Left kidney (tissue), 2 donors: ENCODE results near the gene ANO4. TPM values are rescaled to one million over a fixed set of nuclear protein-coding genes. Genes with fewer than 3 reads are reported as not detected.
"Not testable (repeated sequence)": the region's sequence is repeated elsewhere in the genome, so short reads cannot be mapped to it uniquely, and the experiment has no call there.

ENCODE experiments used
- DNase-seq: peaks from one replicate; pipeline ENCODE4 v3.0.0-alpha.2; 2013
- polyA plus RNA-seq: library from polyadenylated mRNA; unstranded; fragments of 120-200 nt; gene quantifications from one replicate; pipeline ENCODE4 v1.2.1, GENCODE V29; 2013; ENCODE audit not compliant: insufficient read length

The ANO4 gene
- polyA plus RNA-seq, 1 donor = 2.1 TPM

DNA sequence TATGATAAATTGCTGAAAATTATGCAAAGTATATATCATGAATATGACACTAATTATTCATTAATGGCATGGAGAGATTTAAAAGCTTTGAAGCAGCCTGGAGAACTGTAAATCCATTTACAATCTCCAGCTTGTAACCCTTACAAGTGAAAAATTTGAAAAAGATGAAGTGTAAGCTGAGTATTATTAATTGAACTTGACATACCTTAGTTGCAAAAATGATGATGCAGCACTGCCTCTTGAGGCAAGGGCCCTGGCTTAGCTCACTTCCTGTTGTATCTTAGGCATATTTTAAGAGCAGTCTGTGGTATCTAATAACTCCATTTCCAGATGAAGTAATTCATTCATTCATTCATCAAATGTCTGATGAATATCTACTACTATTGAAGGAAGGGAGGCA lies 158.6 kb downstream of the ANO4 start:
- no peak for DNase-seq

DNA sequence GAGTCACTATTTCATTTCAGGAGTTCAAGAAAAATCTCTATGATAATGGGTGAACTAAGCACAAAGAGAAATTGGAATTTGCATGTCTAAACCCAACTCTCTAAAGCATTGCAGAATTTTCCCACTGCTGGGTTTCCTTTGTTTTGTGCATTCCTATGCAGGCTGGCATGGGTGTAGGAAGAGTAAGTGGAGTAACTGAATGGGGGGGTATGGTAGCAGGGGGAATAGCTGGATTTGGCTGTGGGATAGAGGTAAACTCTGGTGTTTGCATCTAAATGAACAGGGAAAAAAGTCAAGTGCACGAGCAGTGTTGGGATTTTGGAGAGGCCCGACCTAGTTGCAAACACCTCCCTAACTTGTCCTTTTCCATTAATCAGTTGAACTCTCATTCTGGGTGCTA lies 159.1 kb downstream of the ANO4 start:
- no peak for DNase-seq

GRCh38 chr12:100954118-100954517 lies 159.5 kb downstream of the ANO4 start:
- no peak for DNase-seq

- DNase-seq = no peak
Observed at GRCh38 chr12:100955139-100955538, 160.6 kb downstream of the ANO4 start.

DNA sequence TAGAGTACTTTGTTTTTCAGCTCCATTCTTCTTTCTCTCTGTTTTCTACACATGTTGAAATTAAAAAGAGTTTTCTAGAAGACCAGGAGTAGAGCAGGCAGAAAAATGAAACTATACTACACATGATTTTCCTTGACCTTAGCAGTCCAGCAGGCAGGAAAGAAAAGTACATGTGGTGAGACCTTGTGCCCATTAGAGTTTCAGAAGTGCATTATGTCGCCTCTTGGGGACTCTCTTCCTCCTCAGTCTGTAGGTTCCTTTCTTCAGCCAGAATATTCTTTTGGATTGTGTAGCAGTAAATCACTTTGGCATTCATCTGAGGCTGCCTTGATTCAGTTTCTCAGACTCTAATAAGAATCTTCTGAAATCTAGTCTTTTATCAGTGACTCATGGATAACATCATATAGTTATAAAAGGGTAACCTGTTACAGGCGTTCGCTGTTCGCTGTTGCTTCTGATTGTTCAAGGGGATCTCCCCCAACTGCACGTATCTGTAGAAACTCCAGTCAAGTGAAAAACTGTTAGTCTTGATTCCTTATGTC lies 161.8 kb downstream of the ANO4 start:
- DNase-seq = no peak

DNA sequence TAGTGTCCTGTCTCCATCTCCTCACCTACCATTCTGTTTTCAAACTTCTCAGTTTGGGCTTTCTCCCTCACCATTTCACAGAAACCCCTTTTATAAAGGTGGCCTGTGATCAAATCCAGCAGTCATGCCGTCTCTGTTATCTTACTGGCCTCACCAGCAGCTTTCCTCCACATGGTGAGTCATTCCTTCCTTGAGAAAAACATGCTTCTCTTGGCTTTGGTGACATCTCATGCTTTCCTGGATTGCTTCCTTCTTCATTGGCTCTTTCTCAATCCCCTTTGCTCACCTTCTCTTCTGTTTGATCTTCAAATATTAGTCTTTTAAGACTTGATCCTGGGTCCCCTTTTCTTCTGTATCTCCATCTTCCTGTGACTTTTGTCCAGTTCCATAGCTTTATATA lies 164.9 kb downstream of the ANO4 start:
- DNase-seq = no peak

DNA sequence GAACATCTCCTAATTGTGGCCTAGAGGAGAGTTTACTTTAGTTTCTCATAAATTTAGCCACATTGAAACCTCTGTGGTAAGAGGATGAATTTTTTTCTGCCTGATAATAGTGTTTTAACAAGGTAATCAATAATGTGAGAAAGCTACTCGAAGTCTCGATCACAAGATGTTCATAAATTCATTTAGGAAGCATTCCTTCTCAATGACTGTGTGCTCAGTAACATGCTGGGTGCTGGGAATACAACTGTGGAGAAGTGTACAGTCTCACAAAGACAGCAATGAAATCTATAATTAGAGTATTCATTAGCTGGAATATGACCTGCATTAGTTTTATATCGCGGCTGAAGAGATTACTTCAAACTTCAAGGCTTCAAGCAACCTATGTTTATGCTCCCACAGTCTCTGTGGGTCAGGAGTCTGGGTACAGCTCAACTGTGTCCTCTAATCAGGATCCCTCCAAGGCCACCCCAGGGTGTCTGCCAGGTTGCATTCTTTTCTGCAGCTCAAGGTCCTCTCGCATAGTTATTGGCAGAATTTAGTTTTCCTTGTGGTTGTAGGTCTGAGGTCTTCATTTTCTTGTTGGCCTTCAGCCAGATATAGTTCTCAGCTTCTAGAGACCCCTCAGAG lies 167.6 kb downstream of the ANO4 start:
- DNase-seq = no peak

- no peak for DNase-seq
Observed at GRCh38 chr12:100963381-100963780, 168.8 kb downstream of the ANO4 start.

GRCh38 chr12:100964028-100964427 lies 169.5 kb downstream of the ANO4 start:
- DNase-seq = no peak

DNA sequence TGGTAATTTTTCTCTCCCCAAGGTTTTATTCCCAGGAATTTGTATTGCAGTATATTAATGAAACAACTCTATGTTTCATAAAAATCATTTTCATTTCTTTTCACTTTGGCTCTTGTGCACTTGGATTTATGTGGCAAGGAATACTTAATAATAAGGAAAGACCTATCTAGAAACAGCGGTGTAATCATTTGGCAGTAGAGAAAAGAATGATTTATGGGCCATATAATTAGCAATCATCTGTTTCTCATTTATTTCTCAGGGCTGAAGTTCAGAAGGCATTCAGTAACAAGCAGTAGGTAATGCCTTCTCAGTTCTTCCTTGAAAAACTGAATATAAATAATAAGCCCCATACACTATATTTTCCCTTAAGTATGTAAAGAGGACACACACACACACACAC lies 172.6 kb downstream of the ANO4 start:
- DNase-seq = no peak

- no peak for DNase-seq
Observed at GRCh38 chr12:100970894-100971293, 176.3 kb downstream of the ANO4 start.

DNA sequence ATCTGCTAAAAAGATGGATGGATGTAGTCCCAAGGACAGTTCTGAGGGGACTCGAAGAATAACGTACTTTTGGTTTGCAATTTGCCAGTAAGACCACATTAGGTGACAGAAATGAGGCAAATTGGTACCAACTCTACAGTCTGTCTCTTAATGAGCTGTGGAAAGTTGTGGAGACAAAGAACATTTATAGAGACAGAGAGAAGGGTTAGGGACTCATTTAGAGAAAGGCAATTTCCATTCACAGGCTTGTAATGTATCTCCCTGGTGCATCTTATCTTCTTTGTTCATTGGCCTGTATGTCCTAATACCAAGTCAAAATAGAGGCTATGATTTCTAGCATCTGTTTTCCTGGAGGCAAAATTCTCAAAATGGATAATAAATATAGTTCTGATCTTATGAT lies 177.5 kb downstream of the ANO4 start:
- no peak for DNase-seq

- no peak for DNase-seq
Observed at GRCh38 chr12:100974341-100974740, 179.8 kb downstream of the ANO4 start.

DNA sequence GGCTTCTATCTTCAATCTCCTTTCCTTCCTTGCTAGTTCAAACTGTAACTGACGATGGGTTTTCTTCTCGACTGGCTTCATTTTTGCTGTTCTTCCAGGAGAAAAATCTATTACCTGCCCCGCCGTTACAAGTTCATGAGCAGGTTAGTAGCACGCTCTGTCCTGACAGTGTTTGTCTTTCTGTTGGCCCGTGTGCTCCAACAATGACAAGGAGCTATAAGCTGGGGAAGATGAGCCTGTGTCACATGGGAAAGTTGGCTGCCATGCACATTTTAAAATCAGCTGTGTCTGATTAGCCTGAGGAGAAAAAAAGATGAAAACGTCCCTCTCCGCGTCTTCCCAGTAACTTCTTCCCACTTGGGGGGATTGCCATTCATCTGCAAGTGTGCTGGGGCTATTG lies 180.2 kb downstream of the ANO4 start:
- no peak for DNase-seq

GRCh38 chr12:100976735-100977134 lies 182.2 kb downstream of the ANO4 start:
- no peak for DNase-seq

DNA sequence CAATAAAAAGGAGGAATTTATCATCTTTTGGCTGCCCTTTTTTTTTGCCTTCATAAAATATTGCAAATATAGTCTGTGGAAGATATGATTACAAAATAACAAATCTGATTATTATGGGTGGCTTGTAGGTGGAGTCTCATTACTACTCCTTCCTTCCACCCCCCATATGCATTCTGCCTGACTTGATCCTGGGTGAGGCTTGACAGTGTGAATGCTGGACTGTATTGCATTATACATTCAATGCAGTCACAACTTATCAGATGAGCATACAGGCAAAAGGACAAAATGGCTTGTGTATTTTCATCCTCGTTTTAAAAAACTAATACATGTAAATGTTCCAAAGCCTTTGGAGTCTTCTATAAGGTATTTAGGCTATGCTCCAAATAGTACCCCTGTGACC lies 186.3 kb downstream of the ANO4 start:
- DNase-seq = no peak

- DNase-seq = no peak
Observed at GRCh38 chr12:100982511-100983183, 188.1 kb downstream of the ANO4 start.

GRCh38 chr12:100984796-100985195 lies 190.2 kb downstream of the ANO4 start:
- DNase-seq = no peak

DNA sequence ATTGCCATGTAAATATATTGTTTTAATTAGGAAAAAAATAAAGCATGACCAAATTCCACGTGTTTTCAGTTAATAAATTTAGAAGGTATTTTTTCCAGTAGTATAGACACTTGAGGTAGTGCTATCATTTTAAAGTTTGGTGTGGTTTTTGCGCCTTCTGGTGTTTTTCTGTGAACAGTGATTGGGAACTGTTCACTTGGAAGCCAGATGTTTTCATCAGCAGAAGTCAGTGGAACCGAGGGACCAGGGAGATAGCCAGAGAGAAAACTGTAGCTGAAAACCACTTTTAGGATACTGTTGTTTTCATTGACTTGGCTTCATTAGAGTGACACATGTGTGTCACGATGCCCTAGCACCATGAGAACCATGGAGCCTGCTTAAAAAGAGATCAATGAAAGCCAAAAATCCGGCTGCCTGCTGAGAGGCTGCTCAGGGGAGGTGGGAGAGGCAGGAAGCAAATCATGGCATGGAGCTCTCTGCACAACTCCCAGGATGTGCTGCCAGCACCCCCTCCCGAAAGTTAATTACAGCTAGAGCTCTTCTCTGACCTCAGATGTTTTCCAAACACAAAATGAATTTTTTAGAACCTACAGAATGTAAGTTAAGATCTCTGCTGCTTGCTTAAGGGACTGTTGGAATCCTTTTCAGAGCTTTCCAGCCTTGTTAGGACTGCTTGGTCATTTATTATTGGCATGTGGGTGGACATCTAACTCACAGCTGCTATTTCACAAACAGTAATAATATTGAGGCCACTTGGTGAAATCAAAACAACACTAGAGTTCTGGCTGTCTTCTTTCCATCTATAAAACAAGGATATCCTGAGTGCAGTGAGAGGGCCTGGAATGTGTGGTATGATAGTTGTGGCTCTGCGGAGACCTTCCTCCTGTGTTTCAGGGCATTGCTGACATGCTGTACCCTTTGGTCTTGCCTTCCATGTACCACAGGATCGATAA lies 192.3 kb downstream of the ANO4 start:
- no peak for DNase-seq

DNA sequence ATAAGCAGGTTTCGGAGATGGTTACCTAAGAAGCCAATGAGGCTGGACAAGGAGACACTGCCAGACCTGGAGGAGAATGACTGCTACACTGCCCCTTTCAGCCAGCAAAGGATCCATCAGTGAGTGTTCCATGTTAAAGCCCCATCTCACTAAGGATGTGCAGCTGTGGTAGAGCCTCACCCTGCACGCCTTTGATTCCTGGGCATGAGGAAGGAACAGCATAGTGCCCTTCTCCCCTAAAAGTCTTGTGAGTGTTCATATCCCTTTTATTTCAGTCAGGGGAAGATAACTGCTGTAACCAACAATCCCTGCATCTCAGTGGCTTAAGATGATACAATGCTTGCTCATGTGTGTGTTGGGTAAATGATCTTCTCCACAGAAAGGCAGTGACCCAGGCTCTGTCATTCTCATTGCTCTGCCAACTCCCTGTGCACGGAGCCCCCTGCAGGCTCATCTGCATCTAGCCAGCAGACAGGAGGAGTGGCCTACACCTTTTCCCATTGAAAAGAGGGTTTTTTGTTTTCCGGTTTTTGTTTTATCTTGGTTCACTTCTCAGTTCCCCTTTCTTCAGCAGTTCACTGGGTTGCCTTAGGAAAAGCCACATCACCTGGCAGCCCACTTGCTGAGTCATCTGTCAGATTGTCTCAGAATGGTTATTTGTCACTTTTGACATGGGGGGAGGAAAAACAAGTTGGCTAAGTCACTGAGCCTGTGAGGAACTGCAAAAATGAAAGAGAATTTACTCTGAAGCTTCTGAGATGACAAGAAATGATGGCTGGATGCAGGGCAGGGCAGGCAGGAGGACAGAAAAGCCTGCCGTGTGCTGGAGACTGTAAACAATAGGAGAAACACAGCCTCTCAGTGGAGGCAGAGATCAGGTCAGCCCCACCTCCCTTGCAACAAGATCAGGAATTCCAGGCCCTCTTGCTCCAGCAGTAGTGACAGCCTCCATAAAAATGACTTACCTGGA lies 193.3 kb downstream of the ANO4 start:
- peak; percentile 34 for DNase-seq

GRCh38 chr12:100989509-100989908 lies 194.9 kb downstream of the ANO4 start:
- DNase-seq = not testable (repeated sequence)

DNA sequence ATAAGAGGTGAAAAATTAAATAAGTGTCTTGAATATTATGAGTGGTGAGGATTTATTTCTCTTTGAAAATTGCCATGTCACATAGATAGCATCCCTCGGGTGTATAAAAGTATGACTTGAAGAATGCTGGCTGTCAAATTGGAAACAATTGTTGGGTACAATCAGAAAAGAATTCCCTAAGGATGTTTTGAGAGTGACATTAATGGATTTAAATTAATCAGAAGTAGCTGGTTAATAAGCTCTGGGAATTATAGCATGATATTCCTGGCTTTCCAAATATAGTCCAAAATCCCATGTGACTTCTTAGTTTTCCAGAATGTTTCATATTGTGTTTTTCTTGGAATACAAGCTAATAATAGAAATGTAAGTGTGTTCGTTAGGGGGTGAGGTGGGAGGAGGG lies 196.5 kb downstream of the ANO4 start:
- no peak for DNase-seq
